Stimulated activated naive CD8-positive, alpha-beta T cell treated with anti-CD3 and anti-CD28 coated beads, Interleukin-15, Interleukin-2, amounts not matched to agents 100 U/mL and 50 U/mL, for 24 hours (primary cell): ENCODE measurements around the gene BDKRB1.
A peak's percentile ranks its signal among the peaks of the same experiment; 100 is the strongest.

Source experiments
- ATAC-seq: fragments of 150-1000 bp; cut with Tn5 transposase; one replicate; pipeline ENCODE4 v1.10.0; 2021
- DNase-seq: peaks from one replicate; pipeline ENCODE4 v3.0.0; 2021

The BDKRB1 gene

GRCh38 chr14:96255501-96256366, at the start of gene BDKRB1:
TSS of gene BDKRB1 (plus strand) at chr14:96256210. CDS start at chr14:96263683, 7,473 bp downstream.
- ATAC-seq (no peak), DNase-seq (no peak)

- DNase-seq (no peak), ATAC-seq (no peak)
Observed at GRCh38 chr14:96206461-96206860, 49.5 kb upstream of the BDKRB1 start.

GRCh38 chr14:96207686-96208085, 48.3 kb upstream of the BDKRB1 start:
- ATAC-seq (no peak), DNase-seq (no peak)

GRCh38 chr14:96208739-96209138, 47.3 kb upstream of the BDKRB1 start:
- no peak for DNase-seq
- ATAC-seq = no peak

GRCh38 chr14:96212140-96212539, 43.9 kb upstream of the BDKRB1 start:
- no peak for ATAC-seq
- no peak for DNase-seq

- no peak for ATAC-seq
- DNase-seq = no peak
Observed at GRCh38 chr14:96212896-96213295, 43.1 kb upstream of the BDKRB1 start.

GRCh38 chr14:96213871-96214465, 42.0 kb upstream of the BDKRB1 start:
- ATAC-seq (no peak), DNase-seq (no peak)

- ATAC-seq (no peak), DNase-seq (no peak)
Observed at GRCh38 chr14:96214793-96215192, 41.2 kb upstream of the BDKRB1 start.

- ATAC-seq (no peak), DNase-seq (no peak)
Observed at GRCh38 chr14:96215452-96216244, 40.4 kb upstream of the BDKRB1 start.

GRCh38 chr14:96216627-96217026, 39.4 kb upstream of the BDKRB1 start:
- ATAC-seq (no peak), DNase-seq (no peak)

GRCh38 chr14:96217376-96217913, 38.6 kb upstream of the BDKRB1 start:
- DNase-seq (no peak), ATAC-seq (peak; percentile 30)

- ATAC-seq = no peak
- DNase-seq = no peak
Observed at GRCh38 chr14:96221109-96221650, 34.8 kb upstream of the BDKRB1 start.

- DNase-seq (no peak), ATAC-seq (no peak)
Observed at GRCh38 chr14:96221841-96222240, 34.2 kb upstream of the BDKRB1 start.

GRCh38 chr14:96224480-96225096, 31.4 kb upstream of the BDKRB1 start:
- ATAC-seq = no peak

GRCh38 chr14:96225213-96225612, 30.8 kb upstream of the BDKRB1 start:
- DNase-seq = no peak
- no peak for ATAC-seq

More at GRCh38 chr14:96224480-96225096, 31.4 kb upstream of the BDKRB1 start:
- DNase-seq = no peak

- no peak for ATAC-seq
- DNase-seq = no peak
Observed at GRCh38 chr14:96225745-96226151, 30.3 kb upstream of the BDKRB1 start.

GRCh38 chr14:96227428-96227827, 28.6 kb upstream of the BDKRB1 start:
- ATAC-seq (no peak), DNase-seq (no peak)

- DNase-seq (no peak), ATAC-seq (no peak)
Observed at GRCh38 chr14:96229315-96229714, 26.7 kb upstream of the BDKRB1 start.

GRCh38 chr14:96231056-96231455, 25.0 kb upstream of the BDKRB1 start:
- ATAC-seq (no peak), DNase-seq (no peak)

- ATAC-seq (no peak), DNase-seq (no peak)
Observed at GRCh38 chr14:96231526-96232130, 24.4 kb upstream of the BDKRB1 start.

GRCh38 chr14:96232506-96232905, 23.5 kb upstream of the BDKRB1 start:
- DNase-seq (no peak), ATAC-seq (no peak)
